ENCODE measurements around the gene OR8J1. TPM values are rescaled to one million over a fixed set of nuclear protein-coding genes. Genes with fewer than 3 reads are reported as not detected.

The OR8J1 gene
- total RNA-seq, 2 donors from 2014 or later: not detected

Other genes with a start within 250 kb of the OR8J1 start
- not detected for gene OR8H3, start 231.9 kb upstream of the OR8J1 start, total RNA-seq
- gene OR8J3, start 214.1 kb upstream of the OR8J1 start, total RNA-seq: not detected
- gene OR8K5, start 194.0 kb upstream of the OR8J1 start, total RNA-seq: not detected
- gene OR5J2, start 177.7 kb upstream of the OR8J1 start, total RNA-seq: not detected
- not detected for gene OR5T2, start 120.0 kb upstream of the OR8J1 start, total RNA-seq
- not detected for gene OR5T3, start 102.0 kb upstream of the OR8J1 start, total RNA-seq
- gene OR5T1, start 80.1 kb upstream of the OR8J1 start, total RNA-seq: not detected
- not detected for gene OR8H1, start 62.0 kb upstream of the OR8J1 start, total RNA-seq
- not detected for gene OR8K3, start 39.1 kb upstream of the OR8J1 start, total RNA-seq
- gene OR8K1, start 8.3 kb upstream of the OR8J1 start, total RNA-seq: not detected
- gene OR8U1, start 21.3 kb downstream of the OR8J1 start, total RNA-seq: not detected
- gene OR5AL1, start 58.4 kb downstream of the OR8J1 start, total RNA-seq: not detected
- not detected for gene OR5M3, start 119.1 kb downstream of the OR8J1 start, total RNA-seq
- not detected for gene OR5M8, start 137.1 kb downstream of the OR8J1 start, total RNA-seq
- not detected for gene OR5M11, start 189.0 kb downstream of the OR8J1 start, total RNA-seq
- gene OR5M10, start 223.4 kb downstream of the OR8J1 start, total RNA-seq: not detected

All from activated naive CD4-positive, alpha-beta T cell treated with anti-CD3 and anti-CD28 coated beads, Interleukin-2, amount 50 U/mL, for 72 hours (primary cell).